ENCODE results near the gene C1orf21.

- TF ChIP-seq CTCF (IDR thresholded peaks at IDR 0.05) (no peak), TP53 (CRISPR knock-in tag; IDR thresholded peaks at IDR 0.05) (no peak), ZNF281 (CRISPR knock-in tag; IDR thresholded peaks at IDR 0.05) (no peak), ZNF121 (CRISPR knock-in tag; IDR thresholded peaks at IDR 0.05) (no peak), FOXJ3 (CRISPR knock-in tag; IDR thresholded peaks at IDR 0.05; ENCODE audit: borderline replicate concordance) (no peak), NR3C1 (CRISPR knock-in tag; conservative IDR thresholded peaks at IDR 0.05; ENCODE audit: low read depth) (no peak), MAX (CRISPR knock-in tag; IDR thresholded peaks at IDR 0.05) (no peak), RELA (CRISPR knock-in tag; IDR thresholded peaks at IDR 0.05; ENCODE audit: borderline replicate concordance) (no peak), E2F5 (CRISPR knock-in tag; IDR thresholded peaks at IDR 0.05) (no peak), KAT7 (CRISPR knock-in tag; IDR thresholded peaks at IDR 0.05; ENCODE audit: borderline replicate concordance) (no peak), HMGXB4 (CRISPR knock-in tag; IDR thresholded peaks at IDR 0.05) (no peak), E2F1 (CRISPR knock-in tag; IDR thresholded peaks at IDR 0.05) (no peak)
Observed at GRCh38 chr1:184539580-184539979, 152.8 kb downstream of the C1orf21 start.

Measured in WTC11 (cell line).